Upper lobe of left lung (tissue), 4 donors: ENCODE measurements around the gene SLC4A8.

Experiments
- EP300 ChIP-seq, 4 donors: sonication (generic); formaldehyde crosslinking; IDR thresholded peaks; one replicate each; pipeline ENCODE4 v1.5.1; 2017; ENCODE audit warnings: antibody characterized with exemption in 4 of 4, control low read depth in 2 of 4
- POLR2A ChIP-seq, 4 donors: fragments of 450-650 bp; IDR thresholded peaks; one replicate each; pipeline ENCODE4 v1.5.1; 2016 to 2017; ENCODE audit warnings: antibody characterized with exemption in 4 of 4, mild to moderate bottlenecking in 2 of 4
- POLR2AphosphoS5 ChIP-seq, 2 donors: sonication (generic); formaldehyde crosslinking; IDR thresholded peaks; one replicate each; pipeline ENCODE4 v1.5.1; 2017; ENCODE audit warnings: antibody characterized with exemption in 2 of 2
- TF ChIP-seq, protein P1 (sequence below), 6 experiments: fragments of 450-650 bp in 4 of 6; fragments of 200-600 bp in 2 of 6; sonication (generic) in 2 of 6; IDR thresholded peaks; one replicate each; pipeline ENCODE4 v1.5.1; 2016 to 2019; ENCODE audit warnings: antibody characterized with exemption in 6 of 6

DNA sequence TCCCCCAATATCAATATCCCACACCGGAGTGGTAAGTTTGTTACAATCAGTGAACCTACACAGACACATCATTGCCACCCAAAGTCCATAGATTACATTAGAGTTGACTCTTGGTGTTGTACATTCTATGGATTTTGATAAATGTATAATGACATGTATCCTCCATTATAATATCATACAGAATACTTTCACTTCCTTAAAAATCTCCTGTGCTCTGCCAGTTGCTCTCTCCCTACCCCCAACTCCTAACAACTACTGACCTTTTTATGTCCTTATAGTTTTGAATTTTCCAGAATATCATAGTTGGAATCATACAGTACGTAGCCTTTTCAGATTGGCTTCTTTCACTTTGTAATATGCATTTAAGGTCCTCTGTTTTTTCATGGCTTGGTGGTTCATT lies 48.4 kb downstream of the SLC4A8 start:
- TF ChIP-seq POLR2A (IDR thresholded peaks at IDR 0.05), result no peak
- TF ChIP-seq, protein P1, sequence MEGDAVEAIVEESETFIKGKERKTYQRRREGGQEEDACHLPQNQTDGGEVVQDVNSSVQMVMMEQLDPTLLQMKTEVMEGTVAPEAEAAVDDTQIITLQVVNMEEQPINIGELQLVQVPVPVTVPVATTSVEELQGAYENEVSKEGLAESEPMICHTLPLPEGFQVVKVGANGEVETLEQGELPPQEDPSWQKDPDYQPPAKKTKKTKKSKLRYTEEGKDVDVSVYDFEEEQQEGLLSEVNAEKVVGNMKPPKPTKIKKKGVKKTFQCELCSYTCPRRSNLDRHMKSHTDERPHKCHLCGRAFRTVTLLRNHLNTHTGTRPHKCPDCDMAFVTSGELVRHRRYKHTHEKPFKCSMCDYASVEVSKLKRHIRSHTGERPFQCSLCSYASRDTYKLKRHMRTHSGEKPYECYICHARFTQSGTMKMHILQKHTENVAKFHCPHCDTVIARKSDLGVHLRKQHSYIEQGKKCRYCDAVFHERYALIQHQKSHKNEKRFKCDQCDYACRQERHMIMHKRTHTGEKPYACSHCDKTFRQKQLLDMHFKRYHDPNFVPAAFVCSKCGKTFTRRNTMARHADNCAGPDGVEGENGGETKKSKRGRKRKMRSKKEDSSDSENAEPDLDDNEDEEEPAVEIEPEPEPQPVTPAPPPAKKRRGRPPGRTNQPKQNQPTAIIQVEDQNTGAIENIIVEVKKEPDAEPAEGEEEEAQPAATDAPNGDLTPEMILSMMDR (IDR thresholded peaks at IDR 0.05), result no peak
- TF ChIP-seq EP300 (IDR thresholded peaks at IDR 0.05), result no peak
- TF ChIP-seq POLR2AphosphoS5 (IDR thresholded peaks at IDR 0.05), result no peak
